Measurements from ENCODE around the gene NEK1. TPM values are rescaled to one million over a fixed set of nuclear protein-coding genes. Genes with fewer than 3 reads are reported as not detected.

NEK1 gene
- total and polyA plus RNA-seq, 2 of the 8 experiments (the other 6 are each of a cell fraction or from before 2014, with no cell fraction given) = 3.9 to 11.7 TPM

DNA sequence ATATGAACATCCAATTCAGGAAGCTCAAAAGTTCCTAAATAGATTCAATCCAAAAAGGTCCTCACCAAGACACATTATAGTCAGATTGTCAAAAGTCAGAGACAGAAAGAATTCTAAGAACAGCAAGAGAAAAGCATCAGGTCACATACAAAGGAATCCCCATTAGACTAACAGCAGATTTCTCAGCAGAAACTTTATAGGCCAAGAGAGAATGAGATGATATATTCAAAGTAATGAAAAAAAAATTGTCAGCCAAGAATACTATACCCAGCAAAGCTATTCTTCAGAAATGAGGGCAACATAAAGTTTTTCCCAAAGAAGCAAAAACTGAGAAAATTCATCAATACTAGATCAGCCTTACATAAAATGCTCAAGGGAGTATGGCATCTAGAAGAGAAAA, 235.0 kb downstream of the NEK1 start:
- H2BK120ac ChIP-seq (replicated peaks; ENCODE audit: low read depth, low read length) = no peak overlapping the region
- ChIA-PET CTCF (ENCODE audit: partially characterized antibody) (interaction anchor here (1.0 kb wide), 1 partner anchor 28 kb away, joined by 3 read pairs; no protein-coding TSS in a partner anchor), POLR2A (ENCODE audit: partially characterized antibody) (no interaction called here)
- no peaks in the 10 kb centered on the region for H3K79me2 ChIP-seq (ENCODE audit: control insufficient read depth in 1 of 2, insufficient read depth in 2 of 2, low read length in 2 of 2)
- no peak overlapping the region for H4K5ac ChIP-seq (ENCODE audit: insufficient read length, low read depth, low read length)
- DNase-seq (ENCODE audit: low read depth in 1 of 2, low spot score in 2 of 2) (no peak), FAIRE-seq (no peak)
- no peaks in the 10 kb centered on the region for H3K23me2 ChIP-seq (ENCODE audit: low read depth, low read length)
- no peaks in the 10 kb centered on the region for H4K20me1 ChIP-seq (replicated peaks in 1 of 2; ENCODE audit: control insufficient read depth in 1 of 2, insufficient read depth in 2 of 2, low read length in 2 of 2)
- H2BK15ac ChIP-seq (ENCODE audit: low read length) = no peak overlapping the region
- H2AFZ ChIP-seq (ENCODE audit: low read length) = no peak overlapping the region
- no peak overlapping the region for H3K23ac ChIP-seq (ENCODE audit: insufficient read length)
- no peak overlapping the region for H3K9ac ChIP-seq (replicated peaks in 1 of 4; ENCODE audit: extremely low read depth in 1 of 4, low read depth in 3 of 4, low read length in 3 of 4)
- H3K4me3 ChIP-seq (ENCODE audit: extremely low read depth in 1 of 4, insufficient read depth in 2 of 4, low read depth in 3 of 4, low read length in 4 of 4) = no peak overlapping the region
- H2AK5ac ChIP-seq (ENCODE audit: low read depth, low read length) = no peak overlapping the region
- no peaks in the 10 kb centered on the region for H3K27me3 ChIP-seq (replicated peaks in 1 of 4; ENCODE audit: control insufficient read depth in 3 of 4, extremely low read depth in 1 of 4, insufficient read depth in 3 of 4, low read length in 3 of 4)
- no peak overlapping the region for H2BK20ac ChIP-seq (ENCODE audit: low read length)
- no peak overlapping the region for H3K4ac ChIP-seq (replicated peaks; ENCODE audit: insufficient read length, low read depth, low read length)
- TF ChIP-seq SP1 (IDR thresholded peaks at IDR 0.05; ENCODE audit: low read depth, low read length) (no peak), NANOG (IDR thresholded peaks at IDR 0.05; ENCODE audit: insufficient read depth, low read depth, low read length, poor library complexity, severe bottlenecking) (no peak), GABPA (IDR thresholded peaks at IDR 0.05; ENCODE audit: borderline replicate concordance, insufficient read depth, low read length) (no peak), RBBP5 (IDR thresholded peaks at IDR 0.05; ENCODE audit: borderline replicate concordance, low read depth, low read length) (no peak), SUZ12 (IDR thresholded peaks at IDR 0.05; ENCODE audit: low read length) (no peak), EZH2 (IDR thresholded peaks at IDR 0.05; ENCODE audit: low read depth, low read length, severe bottlenecking) (no peak), JUN (IDR thresholded peaks at IDR 0.05; ENCODE audit: low read depth, low read length) (no peak), ZNF274 (IDR thresholded peaks at IDR 0.05; ENCODE audit: borderline replicate concordance, extremely low read depth, low read length) (no peak), GTF2F1 (IDR thresholded peaks at IDR 0.05; ENCODE audit: borderline replicate concordance, low read depth, low read length) (no peak), SP4 (IDR thresholded peaks at IDR 0.05; ENCODE audit: low read length) (no peak), SIRT6 (IDR thresholded peaks at IDR 0.05; ENCODE audit: low read length) (no peak)
- TF ChIP-seq, protein P1, sequence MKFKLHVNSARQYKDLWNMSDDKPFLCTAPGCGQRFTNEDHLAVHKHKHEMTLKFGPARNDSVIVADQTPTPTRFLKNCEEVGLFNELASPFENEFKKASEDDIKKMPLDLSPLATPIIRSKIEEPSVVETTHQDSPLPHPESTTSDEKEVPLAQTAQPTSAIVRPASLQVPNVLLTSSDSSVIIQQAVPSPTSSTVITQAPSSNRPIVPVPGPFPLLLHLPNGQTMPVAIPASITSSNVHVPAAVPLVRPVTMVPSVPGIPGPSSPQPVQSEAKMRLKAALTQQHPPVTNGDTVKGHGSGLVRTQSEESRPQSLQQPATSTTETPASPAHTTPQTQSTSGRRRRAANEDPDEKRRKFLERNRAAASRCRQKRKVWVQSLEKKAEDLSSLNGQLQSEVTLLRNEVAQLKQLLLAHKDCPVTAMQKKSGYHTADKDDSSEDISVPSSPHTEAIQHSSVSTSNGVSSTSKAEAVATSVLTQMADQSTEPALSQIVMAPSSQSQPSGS (IDR thresholded peaks at IDR 0.05; ENCODE audit: low read length) = no peak
- no peak overlapping the region for H3K56ac ChIP-seq (replicated peaks; ENCODE audit: insufficient read length, low read depth, low read length)
- H3K36me3 ChIP-seq (ENCODE audit: control insufficient read depth in 2 of 4, insufficient read depth in 4 of 4, low read length in 3 of 4) = no peaks in the 10 kb centered on the region
- H3K27ac ChIP-seq (ENCODE audit: low read depth, low read length) = no peak overlapping the region
- H3K9me3 ChIP-seq (ENCODE audit: insufficient read depth in 2 of 2, low read depth in 1 of 2, low read length in 1 of 2) = peaks cover 0 to 2% of the 10 kb centered on the region in 2 experiments; a peak in 1 of 4 replicates
- no peaks in the 10 kb centered on the region for H3K79me1 ChIP-seq (ENCODE audit: low read depth, low read length)
- no peak overlapping the region for H4K91ac ChIP-seq (replicated peaks; ENCODE audit: insufficient read length, low read length)
- no peak overlapping the region for H2BK12ac ChIP-seq (ENCODE audit: low read depth, low read length)
- H3K14ac ChIP-seq (ENCODE audit: insufficient read length) = no peak overlapping the region
- H3K4me1 ChIP-seq (replicated peaks in 1 of 4; ENCODE audit: control insufficient read depth in 3 of 4, insufficient read depth in 4 of 4, low read length in 3 of 4) = no peaks in the 10 kb centered on the region
- H3K4me2 ChIP-seq (ENCODE audit: insufficient read depth in 1 of 2, low read depth in 2 of 2, low read length in 2 of 2) = no peak overlapping the region
- no peak overlapping the region for H4K8ac ChIP-seq (ENCODE audit: extremely low read depth, insufficient read depth, low read length)
- no peak overlapping the region for H2BK5ac ChIP-seq (ENCODE audit: low read depth, low read length)
- H3K18ac ChIP-seq (ENCODE audit: extremely low read depth, low read length) = no peak overlapping the region
